ENCODE measurements around the gene KIN.

KIN gene

GRCh38 chr10:7744307-7744706, 43.5 kb downstream of the KIN start:
- Histone ChIP-seq H3K27me3 (ENCODE audit: insufficient read depth, low read length, poor library complexity, severe bottlenecking) (no peaks in the 10 kb centered on the region), H3K36me3 (ENCODE audit: insufficient read depth, low read length) (no peaks in the 10 kb centered on the region), H3K9ac (ENCODE audit: low read depth, low read length, poor library complexity, severe bottlenecking) (no peak overlapping the region), H3K79me2 (ENCODE audit: insufficient read depth, low read length) (no peaks in the 10 kb centered on the region), H3K4me3 (ENCODE audit: low read length, poor library complexity, severe bottlenecking) (no peak overlapping the region), H3K9me3 (ENCODE audit: insufficient read depth, low read depth, low read length) (no peaks in the 10 kb centered on the region), H3K4me2 (ENCODE audit: low read depth, low read length, poor library complexity, severe bottlenecking) (no peak overlapping the region), H4K20me1 (ENCODE audit: insufficient read depth, low read length, poor library complexity, severe bottlenecking) (no peaks in the 10 kb centered on the region), H3K4me1 (ENCODE audit: insufficient read depth, low read length, poor library complexity, severe bottlenecking) (no peaks in the 10 kb centered on the region), H3K9me2 (replicated peaks; ENCODE audit: low read depth, low read length) (no peaks in the 10 kb centered on the region), H2AFZ (ENCODE audit: low read length) (no peak overlapping the region), H3F3A (ENCODE audit: low read depth) (no peaks in the 10 kb centered on the region)
- TF ChIP-seq CTCF (conservative IDR thresholded peaks at IDR 0.05; ENCODE audit: low read length) (no peak), EZH2phosphoT487 (IDR thresholded peaks at IDR 0.05; ENCODE audit: borderline replicate concordance) (no peak)

DNA sequence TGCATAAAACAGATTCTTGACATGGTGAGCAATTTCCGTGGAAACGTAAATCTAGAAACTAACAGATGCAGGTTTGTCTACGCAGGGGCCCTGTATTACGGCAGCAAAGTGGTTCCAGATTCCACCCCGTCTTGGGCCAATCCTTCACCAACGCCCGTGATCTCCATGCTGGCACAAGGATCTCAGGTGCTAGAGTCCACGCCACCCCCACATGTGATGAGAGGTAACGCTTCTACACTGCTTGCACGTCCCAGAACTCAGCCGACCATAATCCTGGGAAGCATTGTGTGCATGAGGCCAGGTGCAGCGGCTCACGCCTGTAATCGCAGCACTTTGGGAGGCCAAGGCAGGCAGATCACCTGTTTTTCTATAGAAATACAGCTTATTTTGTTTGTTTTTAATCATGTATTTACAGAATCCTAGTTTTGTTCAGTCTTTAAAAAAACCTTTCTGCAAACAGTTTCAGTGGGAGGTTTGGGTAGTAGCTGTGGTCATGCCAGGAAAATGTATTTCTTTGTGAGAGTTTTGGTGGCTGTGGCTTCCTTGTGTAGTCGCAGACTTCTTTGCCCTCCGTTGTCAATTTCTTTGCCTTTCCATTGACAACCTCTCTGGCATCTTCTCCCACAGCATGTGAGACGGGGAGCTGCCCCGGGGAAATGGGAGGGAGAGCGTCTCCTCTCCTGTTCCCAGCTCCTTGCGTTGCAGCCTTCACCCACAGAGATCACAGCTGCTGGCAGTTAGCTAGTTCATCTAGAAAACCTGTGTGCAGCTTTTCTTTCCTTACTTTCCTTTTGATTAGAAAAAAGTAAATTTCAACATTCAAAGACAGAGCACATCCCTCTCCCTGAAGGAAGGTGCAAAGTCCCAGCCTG, 49.0 kb downstream of the KIN start:
- no peaks in the 10 kb centered on the region for H3K9me3 ChIP-seq (ENCODE audit: insufficient read depth, low read depth, low read length)
- TF ChIP-seq CTCF (conservative IDR thresholded peaks at IDR 0.05; ENCODE audit: low read length) (no peak), EZH2phosphoT487 (IDR thresholded peaks at IDR 0.05; ENCODE audit: borderline replicate concordance) (no peak)
- H3K9ac ChIP-seq (ENCODE audit: low read depth, low read length, poor library complexity, severe bottlenecking), result no peak overlapping the region
- no peaks in the 10 kb centered on the region for H3K9me2 ChIP-seq (replicated peaks; ENCODE audit: low read depth, low read length)
- H4K20me1 ChIP-seq (ENCODE audit: insufficient read depth, low read length, poor library complexity, severe bottlenecking), result no peaks in the 10 kb centered on the region
- H2AFZ ChIP-seq (ENCODE audit: low read length), result no peak overlapping the region
- no peaks in the 10 kb centered on the region for H3K27me3 ChIP-seq (ENCODE audit: insufficient read depth, low read length, poor library complexity, severe bottlenecking)
- no peak overlapping the region for H3K4me2 ChIP-seq (ENCODE audit: low read depth, low read length, poor library complexity, severe bottlenecking)
- H3K4me3 ChIP-seq (ENCODE audit: low read length, poor library complexity, severe bottlenecking), result no peak overlapping the region
- H3K4me1 ChIP-seq (ENCODE audit: insufficient read depth, low read length, poor library complexity, severe bottlenecking), result no peaks in the 10 kb centered on the region
- no peaks in the 10 kb centered on the region for H3F3A ChIP-seq (ENCODE audit: low read depth)
- H3K36me3 ChIP-seq (ENCODE audit: insufficient read depth, low read length), result no peaks in the 10 kb centered on the region
- no peaks in the 10 kb centered on the region for H3K79me2 ChIP-seq (ENCODE audit: insufficient read depth, low read length)

DNA sequence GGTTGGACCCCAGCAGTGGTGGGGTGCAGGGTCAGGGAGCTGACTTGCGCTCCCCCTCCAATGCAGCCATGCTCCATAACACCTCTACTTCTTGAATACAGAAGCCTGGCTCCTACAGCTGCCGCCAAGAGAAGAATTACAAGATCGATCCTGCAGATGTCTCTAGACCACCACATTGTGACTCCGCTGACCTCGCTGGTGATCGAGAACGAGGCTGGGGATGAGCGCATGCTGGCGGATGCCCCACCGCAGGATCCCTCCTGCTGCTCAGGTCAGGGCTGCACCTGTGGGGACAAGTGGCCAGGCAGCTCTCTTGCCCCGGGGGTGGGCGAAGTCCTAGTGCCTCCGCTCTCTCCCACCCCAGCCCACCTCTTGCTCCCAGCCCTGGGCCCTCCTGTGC, 53.0 kb downstream of the KIN start:
- no peaks in the 10 kb centered on the region for H3K9me2 ChIP-seq (replicated peaks; ENCODE audit: low read depth, low read length)
- H3K27me3 ChIP-seq (ENCODE audit: insufficient read depth, low read length, poor library complexity, severe bottlenecking), result no peaks in the 10 kb centered on the region
- TF ChIP-seq EZH2phosphoT487 (IDR thresholded peaks at IDR 0.05; ENCODE audit: borderline replicate concordance), result no peak
- TF ChIP-seq CTCF (conservative IDR thresholded peaks at IDR 0.05; ENCODE audit: low read length), result no peak
- no peak overlapping the region for H3K9ac ChIP-seq (ENCODE audit: low read depth, low read length, poor library complexity, severe bottlenecking)
- no peak overlapping the region for H2AFZ ChIP-seq (ENCODE audit: low read length)
- no peaks in the 10 kb centered on the region for H3K9me3 ChIP-seq (ENCODE audit: insufficient read depth, low read depth, low read length)
- H4K20me1 ChIP-seq (ENCODE audit: insufficient read depth, low read length, poor library complexity, severe bottlenecking), result no peaks in the 10 kb centered on the region
- no peak overlapping the region for H3K4me3 ChIP-seq (ENCODE audit: low read length, poor library complexity, severe bottlenecking)
- H3K79me2 ChIP-seq (ENCODE audit: insufficient read depth, low read length), result no peaks in the 10 kb centered on the region
- no peaks in the 10 kb centered on the region for H3F3A ChIP-seq (ENCODE audit: low read depth)
- H3K4me2 ChIP-seq (ENCODE audit: low read depth, low read length, poor library complexity, severe bottlenecking), result no peak overlapping the region
- H3K4me1 ChIP-seq (ENCODE audit: insufficient read depth, low read length, poor library complexity, severe bottlenecking), result no peaks in the 10 kb centered on the region
- H3K36me3 ChIP-seq (ENCODE audit: insufficient read depth, low read length), result no peaks in the 10 kb centered on the region

Data from Loucy (cell line).